PFSK-1 (cell line): ENCODE measurements around the gene TTYH1.

Source experiments
- FOXP2 ChIP-seq: optimal IDR thresholded peaks from 2 replicates; pipeline ENCODE3; 2011; ENCODE audit warnings: borderline replicate concordance, control low read depth, inconsistent platforms; ENCODE audit not compliant: insufficient read depth; ENCODE audit errors: extremely low read length, extremely low read depth
- POLR2AphosphoS5 ChIP-seq: IDR thresholded peaks from 2 replicates; pipeline ENCODE4 v1.6.1; 2012; ENCODE audit warnings: low read depth, mild to moderate bottlenecking, control low read depth, low read length, moderate library complexity
- SIN3A ChIP-seq: IDR thresholded peaks from 2 replicates; pipeline ENCODE4 v1.6.1; 2012; ENCODE audit warnings: mild to moderate bottlenecking, low read length, moderate library complexity, borderline replicate concordance; ENCODE audit not compliant: insufficient read depth
- TAF1 ChIP-seq: IDR thresholded peaks from 2 replicates; pipeline ENCODE4 v1.6.1; 2012; ENCODE audit warnings: low read length, control low read depth, borderline replicate concordance; ENCODE audit not compliant: insufficient read depth
- TF ChIP-seq, protein P1 (sequence below), 2 experiments: IDR thresholded peaks; 2 replicates each; pipeline versions ENCODE4 v1.6.1 to v1.8.0; 2011 to 2012; ENCODE audit warnings: low read depth in 2 of 2, low read length in 2 of 2, control low read depth in 1 of 2, inconsistent platforms in 1 of 2, mild to moderate bottlenecking in 1 of 2, moderate library complexity in 1 of 2; ENCODE audit not compliant: insufficient read depth in 1 of 2

Gene TTYH1

DNA sequence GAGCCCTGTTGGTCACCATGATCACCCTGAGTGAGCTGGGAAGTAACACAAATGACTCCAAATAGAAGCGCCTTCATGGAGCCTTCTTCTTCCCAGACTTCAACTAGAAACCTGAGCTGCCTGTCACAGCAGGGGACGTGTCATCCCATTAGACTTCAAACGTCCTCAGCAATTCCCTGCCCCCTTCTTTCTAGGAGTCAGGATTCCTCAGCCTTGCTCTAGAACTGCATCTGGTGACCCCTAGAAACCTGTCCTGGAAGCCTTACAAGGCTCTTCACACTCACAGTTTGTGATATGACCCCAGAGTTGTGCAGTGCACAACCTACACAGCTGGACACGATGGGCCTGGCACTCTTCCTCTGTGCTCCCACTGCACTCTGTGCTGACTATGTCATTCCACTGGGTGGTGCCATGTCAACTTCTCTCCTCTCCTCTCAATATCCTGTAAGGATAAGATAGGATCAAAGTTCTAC is 23.6 kb upstream of the TTYH1 start:
- TF ChIP-seq FOXP2 (no peak), SIN3A (no peak), POLR2AphosphoS5 (no peak), TAF1 (no peak)
- TF ChIP-seq, protein P1, sequence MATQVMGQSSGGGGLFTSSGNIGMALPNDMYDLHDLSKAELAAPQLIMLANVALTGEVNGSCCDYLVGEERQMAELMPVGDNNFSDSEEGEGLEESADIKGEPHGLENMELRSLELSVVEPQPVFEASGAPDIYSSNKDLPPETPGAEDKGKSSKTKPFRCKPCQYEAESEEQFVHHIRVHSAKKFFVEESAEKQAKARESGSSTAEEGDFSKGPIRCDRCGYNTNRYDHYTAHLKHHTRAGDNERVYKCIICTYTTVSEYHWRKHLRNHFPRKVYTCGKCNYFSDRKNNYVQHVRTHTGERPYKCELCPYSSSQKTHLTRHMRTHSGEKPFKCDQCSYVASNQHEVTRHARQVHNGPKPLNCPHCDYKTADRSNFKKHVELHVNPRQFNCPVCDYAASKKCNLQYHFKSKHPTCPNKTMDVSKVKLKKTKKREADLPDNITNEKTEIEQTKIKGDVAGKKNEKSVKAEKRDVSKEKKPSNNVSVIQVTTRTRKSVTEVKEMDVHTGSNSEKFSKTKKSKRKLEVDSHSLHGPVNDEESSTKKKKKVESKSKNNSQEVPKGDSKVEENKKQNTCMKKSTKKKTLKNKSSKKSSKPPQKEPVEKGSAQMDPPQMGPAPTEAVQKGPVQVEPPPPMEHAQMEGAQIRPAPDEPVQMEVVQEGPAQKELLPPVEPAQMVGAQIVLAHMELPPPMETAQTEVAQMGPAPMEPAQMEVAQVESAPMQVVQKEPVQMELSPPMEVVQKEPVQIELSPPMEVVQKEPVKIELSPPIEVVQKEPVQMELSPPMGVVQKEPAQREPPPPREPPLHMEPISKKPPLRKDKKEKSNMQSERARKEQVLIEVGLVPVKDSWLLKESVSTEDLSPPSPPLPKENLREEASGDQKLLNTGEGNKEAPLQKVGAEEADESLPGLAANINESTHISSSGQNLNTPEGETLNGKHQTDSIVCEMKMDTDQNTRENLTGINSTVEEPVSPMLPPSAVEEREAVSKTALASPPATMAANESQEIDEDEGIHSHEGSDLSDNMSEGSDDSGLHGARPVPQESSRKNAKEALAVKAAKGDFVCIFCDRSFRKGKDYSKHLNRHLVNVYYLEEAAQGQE (IDR thresholded peaks at IDR 0.05; ENCODE audit: insufficient read depth in 1 of 2, low read depth in 2 of 2, low read length in 2 of 2) = no peak

DNA sequence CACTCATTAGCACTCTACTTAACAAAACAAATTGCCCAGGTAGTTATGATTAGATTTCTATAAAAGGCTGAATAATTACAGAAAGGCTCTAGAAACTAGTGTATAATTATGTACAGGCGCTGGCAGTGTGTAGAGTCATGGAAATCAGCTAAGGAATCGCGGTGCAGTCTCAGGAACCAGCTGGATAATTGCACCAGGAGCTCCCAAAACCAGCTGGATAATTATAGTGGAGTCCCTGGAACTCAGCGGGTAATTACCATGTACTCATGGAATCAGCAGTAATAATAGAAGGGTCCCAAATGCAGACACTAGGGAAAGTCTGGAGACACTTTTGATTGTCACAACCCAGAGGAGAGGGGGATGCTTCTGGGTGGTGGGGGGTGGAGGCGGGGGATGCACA is 23.2 kb upstream of the TTYH1 start:
- TF ChIP-seq TAF1 (no peak), FOXP2 (no peak), SIN3A (no peak), POLR2AphosphoS5 (no peak)
- TF ChIP-seq, protein P1 (IDR thresholded peaks at IDR 0.05; ENCODE audit: insufficient read depth in 1 of 2, low read depth in 2 of 2, low read length in 2 of 2) = no peak

DNA sequence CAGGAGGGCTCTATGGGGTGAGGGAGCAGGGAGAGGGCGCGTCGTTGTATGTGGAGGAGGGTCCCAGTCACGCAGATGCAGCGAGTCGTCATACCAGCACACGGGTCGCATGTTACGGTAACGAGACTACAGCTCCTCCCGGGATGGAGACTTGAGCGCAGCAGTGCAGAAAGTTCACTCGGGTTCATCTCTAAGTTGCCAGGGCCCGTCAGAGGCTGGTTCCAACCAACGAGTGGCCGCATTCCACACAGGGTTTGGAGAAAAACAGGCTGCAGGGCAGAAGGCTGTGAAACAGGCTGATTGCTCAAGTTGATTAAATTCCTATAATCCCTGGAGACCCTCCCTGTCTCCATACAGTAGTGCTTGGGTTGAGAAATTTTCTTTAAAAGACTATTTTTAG is 21.9 kb upstream of the TTYH1 start:
- TF ChIP-seq POLR2AphosphoS5 (no peak), FOXP2 (no peak), TAF1 (no peak), SIN3A (no peak)
- TF ChIP-seq, protein P1 (IDR thresholded peaks at IDR 0.05; ENCODE audit: insufficient read depth in 1 of 2, low read depth in 2 of 2, low read length in 2 of 2) = no peak

DNA sequence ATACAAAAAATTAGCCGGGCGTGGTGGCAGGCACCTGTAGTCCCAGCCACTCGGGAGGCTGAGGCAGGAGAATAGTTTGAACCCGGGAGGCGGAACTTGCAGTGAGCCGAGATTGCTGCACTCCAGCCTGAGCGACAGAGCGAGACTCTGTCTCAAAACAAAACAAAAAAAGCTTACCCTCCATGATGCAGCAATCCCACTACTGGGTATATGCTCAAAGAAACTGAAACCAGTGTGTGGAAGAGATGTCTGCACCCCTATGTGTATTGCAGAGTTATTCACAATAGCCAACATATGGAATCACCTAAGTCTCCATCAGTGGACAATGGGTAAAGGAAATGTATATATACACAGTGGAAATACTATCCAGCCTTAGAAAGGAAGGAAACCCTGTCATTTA is 19.6 kb upstream of the TTYH1 start:
- TF ChIP-seq, protein P1 (IDR thresholded peaks at IDR 0.05; ENCODE audit: insufficient read depth in 1 of 2, low read depth in 2 of 2, low read length in 2 of 2) = no peak
- TF ChIP-seq FOXP2 = no peak

DNA sequence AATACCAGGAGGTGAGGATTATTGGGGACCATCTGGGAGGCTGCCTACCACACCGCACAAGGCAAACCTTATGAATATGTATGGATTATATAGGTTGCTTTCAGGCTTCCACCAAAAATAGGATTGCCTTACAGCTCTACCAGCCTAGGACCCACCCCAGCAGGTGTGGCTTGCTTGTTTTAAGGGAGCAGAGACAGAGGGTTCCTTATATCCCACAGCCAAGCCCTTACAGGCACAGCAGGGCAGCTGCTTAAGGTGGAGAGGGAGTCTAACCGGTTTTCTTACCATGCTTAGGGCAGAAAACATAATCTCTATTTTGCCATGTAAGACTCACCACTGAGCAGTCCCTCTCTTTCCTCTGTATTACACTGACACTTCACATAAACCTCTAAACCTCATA is 16.1 kb upstream of the TTYH1 start:
- TF ChIP-seq POLR2AphosphoS5 = no peak
- TF ChIP-seq TAF1 = no peak
- TF ChIP-seq SIN3A = no peak
- TF ChIP-seq, protein P1 (IDR thresholded peaks at IDR 0.05; ENCODE audit: insufficient read depth in 1 of 2, low read depth in 2 of 2, low read length in 2 of 2) = no peak
- no peak for TF ChIP-seq FOXP2
